HCT116 (cell line): ENCODE data around the gene WBP1. TPM values are rescaled to one million over a fixed set of nuclear protein-coding genes. Genes with fewer than 3 reads are reported as not detected.
A peak's percentile ranks its signal among the peaks of the same experiment; 100 is the strongest.

ENCODE experiments used
- ATAC-seq: fragments of 200-7000 bp; cut with Tn5 transposase; 2 replicates; pipeline ENCODE4 v1.9.1; 2020; ENCODE audit warnings: mild to moderate bottlenecking, moderate library complexity
- BruUV-seq: library from RNA; stranded (reverse); fragments of 400-500 nt; replicated peaks from 2 replicates; lab custom pipeline; 2021; lab: Mats Ljungman, UMichigan
- CTCF ChIA-PET: fragments of 300-600 bp; sonication (Branson Sonifier 250); formaldehyde crosslinking; loops from one replicate; lab custom pipeline; 2021; ENCODE audit warnings: antibody characterized with exemption; lab: Charles Lee
- POLR2A ChIA-PET: fragments of 300-600, 350-600 bp; sonication (Branson Sonifier 250); formaldehyde crosslinking; loops from one replicate; lab custom pipeline; 2021; ENCODE audit warnings: antibody characterized with exemption; lab: Charles Lee
- RAD21 ChIA-PET, 2 experiments: fragments of 300-600 bp; sonication (Branson Sonifier 250); formaldehyde crosslinking; loops; one replicate each; lab custom pipeline; 2023; ENCODE audit warnings: low total read pairs in 2 of 2; ENCODE audit not compliant: uncharacterized antibody in 2 of 2, unreplicated experiment in 2 of 2, low non-redundant PET in 1 of 2; lab: Charles Lee
- DNase-seq: peaks from one replicate; pipeline ENCODE4 v3.0.0-alpha.2; 2010; ENCODE audit warnings: low read depth, low spot score
- H2AFZ ChIP-seq: fragments of 200-600 bp; shearing (Covaris generic), sonication (generic); 2 replicates; pipeline ENCODE4 v1.6.1; 2017; ENCODE audit warnings: low read depth, mixed run types, mixed read lengths, antibody characterized with exemption, low read length; ENCODE audit not compliant: poor library complexity, severe bottlenecking
- H3K27ac ChIP-seq: 2 replicates; pipeline ENCODE4 v1.5.1; 2012; ENCODE audit warnings: low read depth, low read length
- H3K27me3 ChIP-seq: fragments of 200-600 bp; sonication (generic); 2 replicates; pipeline ENCODE4 v1.6.1; 2016; ENCODE audit warnings: mixed run types, low read length, mixed read lengths; ENCODE audit not compliant: insufficient read depth
- H3K36me3 ChIP-seq, 2 experiments: fragments of 200-500 bp in 1 of 2; fragments of 200-600 bp in 1 of 2; sonication (Bioruptor generic) in 1 of 2; sonication (generic) in 1 of 2; 2 replicates each; pipeline versions ENCODE4 v1.5.1 to v1.6.1; 2014 to 2016; ENCODE audit warnings: low read length in 2 of 2, inconsistent platforms in 1 of 2, mixed read lengths in 1 of 2, mixed run types in 1 of 2; ENCODE audit not compliant: insufficient read depth in 2 of 2, control insufficient read depth in 1 of 2
- H3K4me1 ChIP-seq, 2 experiments: fragments of 200-600 bp in 1 of 2; sonication (generic) in 1 of 2; 2 replicates each; pipeline versions ENCODE4 v1.5.1 to v1.6.1; 2012 to 2017; ENCODE audit warnings: low read length in 2 of 2, inconsistent platforms in 1 of 2, mild to moderate bottlenecking in 1 of 2, mixed read lengths in 1 of 2, mixed run types in 1 of 2, moderate library complexity in 1 of 2; ENCODE audit not compliant: insufficient read depth in 2 of 2, control insufficient read depth in 1 of 2
- H3K4me2 ChIP-seq: fragments of 200-600 bp; sonication (generic); 2 replicates; pipeline ENCODE4 v1.6.1; 2017; ENCODE audit warnings: mixed run types, low read length, mixed read lengths
- H3K4me3 ChIP-seq, 2 experiments: fragments of 200-600 bp in 1 of 2; sonication (generic) in 1 of 2; replicated peaks in 1 of 2; 2 replicates each; pipeline ENCODE4 v1.5.1; 2011 to 2016; ENCODE audit warnings: low read length in 2 of 2, control low read depth in 1 of 2, low read depth in 1 of 2, mild to moderate bottlenecking in 1 of 2, mixed read lengths in 1 of 2, mixed run types in 1 of 2
- H3K79me2 ChIP-seq: fragments of 200-600 bp; sonication (generic); 2 replicates; pipeline ENCODE4 v1.6.1; 2017; ENCODE audit warnings: mild to moderate bottlenecking, mixed run types, low read length, moderate library complexity, mixed read lengths; ENCODE audit not compliant: insufficient read depth
- H3K9ac ChIP-seq: fragments of 200-600 bp; sonication (generic); 2 replicates; pipeline ENCODE4 v1.6.1; 2016; ENCODE audit warnings: low read length, mixed read lengths
- H3K9me2 ChIP-seq: fragments of 200-600 bp; sonication (generic), shearing (Covaris generic); 2 replicates; pipeline ENCODE4 v1.6.1; 2017; ENCODE audit warnings: mixed run types, mild to moderate bottlenecking, moderate library complexity; ENCODE audit not compliant: insufficient read depth
- H3K9me3 ChIP-seq, 2 experiments: fragments of 200-500 bp in 1 of 2; fragments of 200-600 bp in 1 of 2; sonication (Bioruptor generic) in 1 of 2; sonication (generic) in 1 of 2; 2 replicates each; pipeline ENCODE4 v1.6.1; 2014 to 2017; ENCODE audit warnings: low read length in 2 of 2, mixed read lengths in 2 of 2, inconsistent platforms in 1 of 2, low read depth in 1 of 2, mild to moderate bottlenecking in 1 of 2, mixed run types in 1 of 2, moderate library complexity in 1 of 2; ENCODE audit not compliant: control insufficient read depth in 1 of 2, insufficient read depth in 1 of 2
- H4K20me1 ChIP-seq: fragments of 200-600 bp; sonication (generic), shearing (Covaris generic); 2 replicates; pipeline ENCODE4 v1.6.1; 2017; ENCODE audit warnings: mixed run types, mild to moderate bottlenecking, moderate library complexity; ENCODE audit not compliant: insufficient read depth
- EZH2 ChIP-seq: fragments of 200-600 bp; sonication (generic); IDR thresholded peaks from 2 replicates; pipeline ENCODE4 v1.6.1; 2017; ENCODE audit warnings: antibody characterized with exemption, mixed run types
- JUND ChIP-seq: IDR thresholded peaks from 2 replicates; pipeline ENCODE4 v1.6.1; 2012
- SRF ChIP-seq: IDR thresholded peaks from 2 replicates; pipeline ENCODE4 v1.6.1; 2012; ENCODE audit warnings: low read depth
- intact Hi-C: fragments of 100-400 bp; cut with micrococcal nuclease; formaldehyde crosslinking; loops from 2 replicates; pipeline ENCODE4 v1.10.0; 2022
- total RNA-seq: library from RNA; stranded (reverse); gene quantifications from one replicate; pipeline ENCODE4 v1.2.1, GENCODE V29; 2021; ENCODE audit not compliant: unreplicated experiment
- TF ChIP-seq, protein P1 (sequence below), 3 experiments: fragments of 200-600 bp in 1 of 3; sonication (generic) in 1 of 3; IDR thresholded peaks in 2 of 3; conservative IDR thresholded peaks in 1 of 3; 2 replicates each; pipeline ENCODE4 v1.5.1; 2012 to 2017; ENCODE audit warnings: low read depth in 2 of 3, low read length in 2 of 3, antibody characterized with exemption in 1 of 3, borderline replicate concordance in 1 of 3, control low read depth in 1 of 3, mild to moderate bottlenecking in 1 of 3, mixed read lengths in 1 of 3, mixed run types in 1 of 3, moderate library complexity in 1 of 3; ENCODE audit not compliant: insufficient read depth in 1 of 3

WBP1 gene
- total RNA-seq, 1 experiment from 2014 or later = 64.7 TPM

DNA sequence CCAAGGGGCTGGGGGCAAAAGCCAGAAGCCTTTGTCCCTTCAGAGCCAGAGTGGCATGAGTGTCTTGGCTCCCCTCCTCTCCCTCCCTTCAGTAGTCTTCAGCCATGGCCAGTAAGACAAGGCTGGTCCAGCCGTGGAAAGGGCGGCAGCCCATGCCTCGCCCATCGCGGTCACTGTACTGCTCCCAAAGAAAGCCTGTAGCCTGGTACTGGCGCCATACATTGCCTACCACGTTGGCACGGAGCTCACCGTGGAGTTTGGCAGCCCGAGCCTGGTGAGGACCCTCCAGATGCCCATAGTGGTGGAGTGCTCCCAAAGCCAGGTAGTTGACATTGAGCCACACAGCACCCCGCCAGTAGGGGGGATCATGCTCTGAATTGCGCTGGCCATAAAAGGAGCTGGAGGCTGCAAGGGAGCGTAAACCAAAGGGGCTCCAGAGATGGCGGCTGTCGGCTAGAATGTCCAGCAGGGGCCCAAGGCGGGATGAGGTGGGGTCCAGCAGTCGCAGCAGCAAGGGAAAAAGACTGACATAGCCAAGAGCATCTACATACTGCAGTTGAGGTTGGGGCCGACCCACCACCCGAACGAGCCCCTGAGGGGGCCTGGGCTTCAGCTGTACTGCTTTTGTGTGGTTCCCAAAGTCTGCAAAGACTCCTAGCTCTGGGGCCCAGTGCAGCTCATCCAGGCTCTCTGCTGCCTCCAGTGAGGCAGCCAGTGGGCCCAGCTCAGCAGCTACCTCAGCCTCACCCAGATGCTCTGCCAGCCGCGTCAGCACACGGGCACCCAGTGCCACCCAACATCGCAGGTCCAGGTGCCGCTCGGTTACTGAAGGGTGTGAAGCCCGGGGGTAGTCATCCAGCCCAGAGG, 3.2 kb downstream of the WBP1 start:
- RAD21 ChIA-PET = no interaction called here
- H3K27ac ChIP-seq = no peak overlapping the region
- intact Hi-C loops = no loop called here
- H3K27me3 ChIP-seq = no peaks in the 10 kb centered on the region
- H3K79me2 ChIP-seq = peaks cover 27% of the 10 kb centered on the region
- H3K9ac ChIP-seq = no peak overlapping the region
- BruUV-seq = no TSS peak
- H3K9me3 ChIP-seq = no peaks in the 10 kb centered on the region
- CTCF ChIA-PET = interaction anchor here (1.3 kb wide), 1 partner anchor 71 kb away, joined by 5 read pairs; no protein-coding TSS in a partner anchor
- no peak for ATAC-seq
- no peaks in the 10 kb centered on the region for H3K9me2 ChIP-seq
- no peak overlapping the region for H3K4me2 ChIP-seq
- H3K4me3 ChIP-seq = no peak overlapping the region
- TF ChIP-seq SRF (no peak), JUND (no peak), EZH2 (no peak)
- TF ChIP-seq, protein P1, sequence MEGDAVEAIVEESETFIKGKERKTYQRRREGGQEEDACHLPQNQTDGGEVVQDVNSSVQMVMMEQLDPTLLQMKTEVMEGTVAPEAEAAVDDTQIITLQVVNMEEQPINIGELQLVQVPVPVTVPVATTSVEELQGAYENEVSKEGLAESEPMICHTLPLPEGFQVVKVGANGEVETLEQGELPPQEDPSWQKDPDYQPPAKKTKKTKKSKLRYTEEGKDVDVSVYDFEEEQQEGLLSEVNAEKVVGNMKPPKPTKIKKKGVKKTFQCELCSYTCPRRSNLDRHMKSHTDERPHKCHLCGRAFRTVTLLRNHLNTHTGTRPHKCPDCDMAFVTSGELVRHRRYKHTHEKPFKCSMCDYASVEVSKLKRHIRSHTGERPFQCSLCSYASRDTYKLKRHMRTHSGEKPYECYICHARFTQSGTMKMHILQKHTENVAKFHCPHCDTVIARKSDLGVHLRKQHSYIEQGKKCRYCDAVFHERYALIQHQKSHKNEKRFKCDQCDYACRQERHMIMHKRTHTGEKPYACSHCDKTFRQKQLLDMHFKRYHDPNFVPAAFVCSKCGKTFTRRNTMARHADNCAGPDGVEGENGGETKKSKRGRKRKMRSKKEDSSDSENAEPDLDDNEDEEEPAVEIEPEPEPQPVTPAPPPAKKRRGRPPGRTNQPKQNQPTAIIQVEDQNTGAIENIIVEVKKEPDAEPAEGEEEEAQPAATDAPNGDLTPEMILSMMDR (IDR thresholded peaks at IDR 0.05 in 2 of 3, conservative IDR thresholded peaks at IDR 0.05 in 1 of 3; ENCODE audit: borderline replicate concordance in 1 of 3, insufficient read depth in 1 of 3, low read depth in 2 of 3, low read length in 2 of 3) = peak in 2 of 3 experiments; percentile 43 to 50; a peak in 4 of 6 replicates
- H3K4me1 ChIP-seq = peaks cover 5 to 34% of the 10 kb centered on the region in 2 experiments
- peaks cover 6 to 19% of the 10 kb centered on the region in 2 experiments; a peak in 2 of 4 replicates for H3K36me3 ChIP-seq
- POLR2A ChIA-PET = no interaction called here
- H4K20me1 ChIP-seq = no peaks in the 10 kb centered on the region
- no peak overlapping the region for H2AFZ ChIP-seq
- DNase-seq = no peak
